ENCODE data around the gene DIPK1B. TPM values are rescaled to one million over a fixed set of nuclear protein-coding genes. Genes with fewer than 3 reads are reported as not detected.

The DIPK1B gene
- total RNA-seq, 4 donors from 2014 or later = 7.1 to 13.5 (median 9.5) TPM

DNA sequence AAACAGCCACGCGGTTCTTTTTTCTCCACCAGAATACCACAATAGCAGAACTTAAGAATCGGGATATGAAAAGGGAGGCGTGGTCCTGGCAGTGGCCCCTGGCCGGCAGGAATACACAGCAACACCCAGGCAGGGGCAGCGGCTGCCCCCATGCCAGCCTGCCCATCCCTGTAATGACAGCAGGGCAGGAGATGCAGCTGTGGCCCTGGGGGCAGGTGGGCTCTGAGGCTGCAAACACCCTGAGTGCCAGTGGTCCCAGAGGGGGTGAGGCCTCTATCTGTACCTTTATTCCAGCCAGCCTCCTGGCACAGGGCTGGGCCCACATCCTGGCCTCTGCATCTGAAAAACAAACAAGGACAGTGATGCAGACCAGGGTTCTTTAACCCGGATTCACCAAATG is 12.4 kb downstream of the DIPK1B start:
- intact Hi-C loops (cut with DNase I; ENCODE audit: low total_unique reads) = no loop called here
- no peak for DNase-seq (ENCODE audit: low spot score in 2 of 2)
- 74 to 78% methylated on average over 7 of the region's 7 CpGs for WGBS, 2 donors
- TF ChIP-seq POLR2A (IDR thresholded peaks at IDR 0.05) = no peak
- TF ChIP-seq, protein P1, sequence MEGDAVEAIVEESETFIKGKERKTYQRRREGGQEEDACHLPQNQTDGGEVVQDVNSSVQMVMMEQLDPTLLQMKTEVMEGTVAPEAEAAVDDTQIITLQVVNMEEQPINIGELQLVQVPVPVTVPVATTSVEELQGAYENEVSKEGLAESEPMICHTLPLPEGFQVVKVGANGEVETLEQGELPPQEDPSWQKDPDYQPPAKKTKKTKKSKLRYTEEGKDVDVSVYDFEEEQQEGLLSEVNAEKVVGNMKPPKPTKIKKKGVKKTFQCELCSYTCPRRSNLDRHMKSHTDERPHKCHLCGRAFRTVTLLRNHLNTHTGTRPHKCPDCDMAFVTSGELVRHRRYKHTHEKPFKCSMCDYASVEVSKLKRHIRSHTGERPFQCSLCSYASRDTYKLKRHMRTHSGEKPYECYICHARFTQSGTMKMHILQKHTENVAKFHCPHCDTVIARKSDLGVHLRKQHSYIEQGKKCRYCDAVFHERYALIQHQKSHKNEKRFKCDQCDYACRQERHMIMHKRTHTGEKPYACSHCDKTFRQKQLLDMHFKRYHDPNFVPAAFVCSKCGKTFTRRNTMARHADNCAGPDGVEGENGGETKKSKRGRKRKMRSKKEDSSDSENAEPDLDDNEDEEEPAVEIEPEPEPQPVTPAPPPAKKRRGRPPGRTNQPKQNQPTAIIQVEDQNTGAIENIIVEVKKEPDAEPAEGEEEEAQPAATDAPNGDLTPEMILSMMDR (IDR thresholded peaks at IDR 0.05) = no peak
- H3K4me3 ChIP-seq (ENCODE audit: low read depth, poor library complexity, severe bottlenecking) = no peak overlapping the region

DNA sequence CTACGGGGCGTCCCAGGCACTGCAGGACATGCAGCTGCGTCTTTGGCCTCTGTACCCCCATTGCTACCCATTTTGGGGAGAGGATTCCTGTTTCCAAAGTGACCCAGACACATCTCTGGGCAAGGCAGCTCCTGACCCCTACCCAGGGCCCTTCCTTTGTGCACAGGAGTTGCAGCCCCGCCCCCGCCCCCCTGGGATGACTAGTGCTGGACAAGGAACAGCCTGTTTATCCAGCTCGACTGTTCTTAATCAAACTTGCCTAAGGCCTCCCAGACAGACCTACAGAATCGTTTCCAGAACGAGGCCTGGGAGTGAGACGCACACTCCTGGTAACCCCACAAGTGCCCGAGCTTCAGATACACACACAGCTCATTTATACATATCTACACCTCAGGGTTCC is 13.2 kb downstream of the DIPK1B start:
- DNase-seq (ENCODE audit: low spot score in 2 of 2) = no peak
- intact Hi-C loops (cut with DNase I; ENCODE audit: low total_unique reads) = no loop called here
- WGBS, 2 donors = 46 to 76% methylated on average over 7 to 10 of the region's 10 CpGs
- H3K4me3 ChIP-seq (ENCODE audit: low read depth, poor library complexity, severe bottlenecking) = no peak overlapping the region
- TF ChIP-seq, protein P1 (IDR thresholded peaks at IDR 0.05) = no peak
- no peak for TF ChIP-seq POLR2A (IDR thresholded peaks at IDR 0.05)

DNA sequence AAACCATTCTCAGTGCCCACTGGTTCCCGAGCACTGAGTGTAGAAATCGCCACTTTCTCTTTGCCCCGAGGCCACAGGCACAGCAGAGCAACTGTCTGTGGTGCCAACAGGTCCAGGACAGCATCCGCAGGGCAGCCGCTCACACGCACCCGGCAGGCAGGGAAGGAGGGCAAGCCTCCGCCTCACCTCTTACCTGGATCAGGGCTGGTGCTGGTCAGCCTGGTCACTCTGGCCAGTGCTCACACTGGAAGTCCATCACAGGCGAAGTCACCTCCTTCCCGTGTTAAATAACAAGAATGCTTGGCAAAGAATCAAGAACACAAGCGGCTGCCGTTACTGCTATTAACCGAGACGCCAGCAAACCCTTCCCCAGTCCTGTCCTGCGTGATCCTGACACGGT is 13.7 kb downstream of the DIPK1B start:
- intact Hi-C loops (cut with DNase I; ENCODE audit: low total_unique reads) = no loop called here
- no peak overlapping the region for H3K4me3 ChIP-seq (ENCODE audit: low read depth, poor library complexity, severe bottlenecking)
- WGBS, 2 donors = 34 to 58% methylated on average over 12 to 16 of the region's 16 CpGs
- DNase-seq (ENCODE audit: low spot score in 2 of 2) = no peak
- TF ChIP-seq, protein P1 (IDR thresholded peaks at IDR 0.05) = no peak
- no peak for TF ChIP-seq POLR2A (IDR thresholded peaks at IDR 0.05)

DNA sequence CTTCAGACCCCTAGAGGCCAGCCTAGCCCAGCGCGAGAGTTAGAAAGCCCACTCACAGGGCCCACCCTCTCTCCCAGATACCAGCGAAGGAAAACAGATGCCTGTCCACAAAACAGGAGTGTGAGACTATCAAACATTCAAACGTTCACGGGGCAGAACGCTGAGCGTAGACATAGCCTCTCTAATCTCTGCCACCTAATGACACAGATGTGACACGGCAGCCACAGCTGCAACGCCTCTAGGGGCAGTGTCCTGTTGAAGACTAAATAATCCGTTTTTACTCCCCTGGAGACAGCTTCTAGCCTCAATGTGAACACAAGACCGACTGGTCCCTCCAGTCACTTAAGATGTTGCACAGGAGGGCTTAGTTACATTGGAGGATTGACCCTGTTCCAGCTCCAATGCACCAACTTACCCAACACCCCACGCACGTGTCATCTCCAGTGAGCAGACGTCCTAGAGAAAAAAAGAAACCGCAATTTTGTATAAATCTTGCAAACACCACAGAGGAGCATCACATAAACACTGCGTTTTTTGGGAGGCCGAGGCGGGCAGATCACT is 14.3 kb downstream of the DIPK1B start:
- WGBS, 2 donors = 22 to 23% methylated on average over 18 of the region's 18 CpGs
- H3K4me3 ChIP-seq (ENCODE audit: low read depth, poor library complexity, severe bottlenecking) = no peak overlapping the region
- no peak for DNase-seq (ENCODE audit: low spot score in 2 of 2)
- TF ChIP-seq, protein P1 (IDR thresholded peaks at IDR 0.05) = no peak
- no peak for TF ChIP-seq POLR2A (IDR thresholded peaks at IDR 0.05)
- intact Hi-C loops (cut with DNase I; ENCODE audit: low total_unique reads) = no loop called here

DNA sequence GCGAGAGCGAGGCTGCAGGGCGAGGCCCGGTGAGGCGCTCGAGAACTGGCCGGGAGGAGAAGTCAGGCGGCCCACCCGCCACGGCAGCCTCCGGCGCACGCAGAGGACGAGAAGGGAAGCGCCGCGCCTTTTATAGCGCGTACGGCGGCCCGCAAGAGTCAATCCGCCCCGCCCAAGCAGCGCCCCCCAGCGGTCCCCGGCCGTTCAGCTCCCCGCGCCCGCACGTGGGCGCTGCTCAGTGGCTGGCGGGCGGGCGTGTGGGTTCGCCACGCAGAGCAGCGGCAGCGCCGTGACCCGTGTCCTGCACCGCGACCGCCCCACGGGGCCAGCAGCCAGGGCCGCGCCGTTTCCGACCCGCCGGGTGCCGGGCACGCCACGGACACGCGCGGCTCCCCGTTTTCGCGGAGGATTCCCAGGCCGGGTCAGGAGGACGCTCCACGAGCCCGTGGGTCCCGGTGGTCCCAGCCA is 15.7 kb downstream of the DIPK1B start:
- TF ChIP-seq, protein P1 (IDR thresholded peaks at IDR 0.05) = no peak
- peak in 1 of 2 donors; percentile 93 for TF ChIP-seq POLR2A (IDR thresholded peaks at IDR 0.05)
- peak; percentile 82 to 98 for DNase-seq (ENCODE audit: low spot score in 2 of 2)
- H3K4me3 ChIP-seq (ENCODE audit: low read depth, poor library complexity, severe bottlenecking) = peak overlapping the region; percentile 79
- 1% methylated on average over 15 of the region's 66 CpGs; no CpG with 5 or more reads in 1 of the 2 donors for WGBS, 2 donors
- intact Hi-C loops (cut with DNase I; ENCODE audit: low total_unique reads) = no loop called here
